Measurements from ENCODE around the gene RUNX2.
A peak's percentile ranks its signal among the peaks of the same experiment; 100 is the strongest.

The RUNX2 gene

DNA sequence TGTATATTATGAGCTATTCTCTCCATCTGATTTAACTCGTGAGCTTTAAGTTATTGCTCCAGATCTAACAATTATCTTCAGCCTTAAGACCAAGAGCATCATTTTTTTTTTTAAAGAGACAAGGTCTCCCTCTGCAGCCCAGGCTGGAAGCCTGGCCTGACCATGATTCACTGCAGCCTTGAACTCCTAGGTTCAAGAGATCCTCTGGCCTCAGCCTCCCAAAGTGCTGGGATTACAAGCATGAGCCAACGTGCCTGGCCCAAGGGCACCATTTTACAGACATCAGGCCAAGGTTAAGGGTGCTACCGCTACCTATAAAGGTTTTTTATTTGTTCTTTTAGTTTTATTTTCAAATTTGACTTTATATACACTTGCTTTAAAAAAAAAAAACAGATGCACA lies 47.3 kb downstream of the RUNX2 start:
- no peak for DNase-seq
- Histone ChIP-seq H3K27me3 (replicated peaks) (no peaks in the 10 kb centered on the region), H3K4me3 (ENCODE audit: low read depth, low read length) (no peak overlapping the region), H3K27ac (no peak overlapping the region), H3K36me3 (replicated peaks) (no peaks in the 10 kb centered on the region)
- TF ChIP-seq, protein P1, sequence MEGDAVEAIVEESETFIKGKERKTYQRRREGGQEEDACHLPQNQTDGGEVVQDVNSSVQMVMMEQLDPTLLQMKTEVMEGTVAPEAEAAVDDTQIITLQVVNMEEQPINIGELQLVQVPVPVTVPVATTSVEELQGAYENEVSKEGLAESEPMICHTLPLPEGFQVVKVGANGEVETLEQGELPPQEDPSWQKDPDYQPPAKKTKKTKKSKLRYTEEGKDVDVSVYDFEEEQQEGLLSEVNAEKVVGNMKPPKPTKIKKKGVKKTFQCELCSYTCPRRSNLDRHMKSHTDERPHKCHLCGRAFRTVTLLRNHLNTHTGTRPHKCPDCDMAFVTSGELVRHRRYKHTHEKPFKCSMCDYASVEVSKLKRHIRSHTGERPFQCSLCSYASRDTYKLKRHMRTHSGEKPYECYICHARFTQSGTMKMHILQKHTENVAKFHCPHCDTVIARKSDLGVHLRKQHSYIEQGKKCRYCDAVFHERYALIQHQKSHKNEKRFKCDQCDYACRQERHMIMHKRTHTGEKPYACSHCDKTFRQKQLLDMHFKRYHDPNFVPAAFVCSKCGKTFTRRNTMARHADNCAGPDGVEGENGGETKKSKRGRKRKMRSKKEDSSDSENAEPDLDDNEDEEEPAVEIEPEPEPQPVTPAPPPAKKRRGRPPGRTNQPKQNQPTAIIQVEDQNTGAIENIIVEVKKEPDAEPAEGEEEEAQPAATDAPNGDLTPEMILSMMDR (IDR thresholded peaks at IDR 0.05; ENCODE audit: low read depth, low read length, missing control alignments) = no peak
- in situ Hi-C loops (cut with HindIII; ENCODE audit: low pct_ligation_motif_present, low sequenced_read_pairs) = no loop called here

DNA sequence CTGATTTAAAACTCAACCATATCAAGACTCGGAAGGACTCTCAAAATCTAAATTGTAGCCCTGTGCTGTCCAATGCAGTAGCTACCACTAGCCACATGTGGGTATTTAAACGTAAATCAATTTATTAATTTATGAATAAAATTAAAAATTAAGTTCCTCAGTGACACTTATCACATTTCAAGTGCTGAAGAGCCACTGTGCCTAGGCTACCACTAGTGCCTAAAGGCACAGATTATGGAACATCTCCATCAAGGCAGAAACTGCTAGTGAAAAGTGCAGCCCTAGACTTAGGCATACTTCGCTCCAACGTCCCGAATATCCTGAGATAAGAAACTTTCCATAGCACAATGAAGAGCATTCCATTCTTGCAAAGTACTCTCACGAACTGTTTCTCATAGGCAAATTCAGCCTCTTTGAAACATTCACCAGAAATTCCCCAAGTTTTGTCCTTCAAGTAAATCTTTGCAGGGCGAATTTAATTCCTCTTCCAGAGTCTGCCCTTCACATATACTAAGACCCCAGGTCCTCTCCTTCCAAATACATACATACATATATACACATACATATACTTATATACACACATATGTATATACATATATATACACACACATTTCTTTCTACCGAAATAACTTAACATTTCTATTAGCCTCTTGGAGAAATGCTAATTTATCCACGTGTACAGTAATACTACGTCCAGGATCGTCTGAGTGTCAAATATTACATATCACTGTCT lies 48.3 kb downstream of the RUNX2 start:
- Histone ChIP-seq H3K4me3 (ENCODE audit: low read depth, low read length) (peak overlapping the region; percentile 77), H3K27me3 (replicated peaks) (no peaks in the 10 kb centered on the region), H3K27ac (peak overlapping the region; percentile 86), H3K36me3 (replicated peaks) (no peaks in the 10 kb centered on the region)
- TF ChIP-seq, protein P1 (IDR thresholded peaks at IDR 0.05; ENCODE audit: low read depth, low read length, missing control alignments) = no peak
- in situ Hi-C loops (cut with HindIII; ENCODE audit: low pct_ligation_motif_present, low sequenced_read_pairs) = no loop called here
- peak; percentile 19 for DNase-seq

DNA sequence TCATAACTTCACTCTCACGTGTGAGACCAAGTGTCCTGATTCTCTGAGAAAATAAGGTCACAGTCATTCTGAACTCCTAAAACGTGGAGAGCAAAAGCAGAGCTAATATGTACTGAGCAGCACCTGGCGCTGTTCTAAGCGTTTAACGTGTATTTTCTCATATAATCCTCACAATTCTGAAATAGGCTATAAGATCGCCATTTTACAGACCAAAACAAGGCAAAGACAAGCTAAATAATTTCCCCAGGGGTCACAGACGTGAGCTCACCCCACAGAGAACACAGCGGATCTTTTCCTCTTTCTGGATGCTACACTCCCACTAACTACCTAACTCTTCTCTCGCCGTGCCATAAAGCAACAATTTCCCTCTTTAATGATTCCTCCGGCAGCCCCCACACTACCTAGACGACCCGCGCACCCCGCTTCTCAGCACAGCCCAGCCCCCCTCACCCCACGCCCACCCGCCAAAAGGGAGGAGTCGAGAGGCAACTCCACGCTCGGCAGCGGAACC lies 49.0 kb downstream of the RUNX2 start:
- TF ChIP-seq, protein P1 (IDR thresholded peaks at IDR 0.05; ENCODE audit: low read depth, low read length, missing control alignments) = no peak
- Histone ChIP-seq H3K4me3 (ENCODE audit: low read depth, low read length) (peak overlapping the region; percentile 77), H3K36me3 (replicated peaks) (no peaks in the 10 kb centered on the region), H3K27me3 (replicated peaks) (no peaks in the 10 kb centered on the region), H3K27ac (peak overlapping the region; percentile 86)
- in situ Hi-C loops (cut with HindIII; ENCODE audit: low pct_ligation_motif_present, low sequenced_read_pairs) = no loop called here
- DNase-seq = no peak

DNA sequence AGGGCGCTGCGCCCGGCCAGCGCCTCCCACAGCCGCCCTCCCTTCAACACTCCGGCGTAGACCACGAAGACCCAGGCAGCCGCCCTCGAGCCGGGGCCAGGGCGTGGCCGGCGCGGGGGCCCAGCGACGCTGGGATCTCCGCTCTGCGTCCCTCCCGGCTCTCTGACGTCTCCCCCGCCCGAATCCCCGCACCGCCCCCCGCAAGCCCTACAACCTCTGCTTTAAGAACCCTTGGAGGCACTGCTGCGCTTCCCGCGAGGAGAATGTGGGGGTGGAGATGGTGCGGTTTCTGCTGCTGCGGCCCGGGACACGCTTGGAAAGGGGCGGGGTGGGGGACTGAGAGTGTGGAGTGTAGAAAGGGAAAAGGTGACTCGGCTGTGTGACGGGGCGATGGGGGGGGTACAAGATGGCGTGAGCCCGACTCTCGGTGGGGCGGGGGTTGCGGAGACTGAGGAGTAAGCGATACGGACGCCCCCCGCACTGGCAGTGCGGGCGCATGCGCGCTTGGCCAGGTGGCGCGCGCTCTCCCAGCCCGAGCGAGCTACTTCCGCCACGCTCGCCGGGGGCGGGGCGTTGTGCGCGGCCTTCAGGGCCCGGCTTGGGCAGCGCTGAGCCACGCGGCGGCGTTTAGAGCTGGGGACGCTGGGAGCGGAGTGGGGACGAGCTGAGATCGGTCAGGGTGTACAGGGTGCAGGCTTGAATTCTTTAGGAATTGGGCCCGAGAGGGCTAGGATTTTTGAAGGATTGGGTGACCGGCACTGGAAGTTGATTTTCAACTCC lies 49.6 kb downstream of the RUNX2 start, which contains the start of gene SUPT3H:
SUPT3H (minus strand) TSS at position 381 of the 780 bp plus-strand sequence.
- TF ChIP-seq, protein P1 (IDR thresholded peaks at IDR 0.05; ENCODE audit: low read depth, low read length, missing control alignments) = peak; percentile 19
- Histone ChIP-seq H3K36me3 (replicated peaks) (no peaks in the 10 kb centered on the region), H3K4me3 (ENCODE audit: low read depth, low read length) (peak within 1 kb of the TSS; percentile 77), H3K27ac (peak within 1 kb of the TSS; percentile 86), H3K27me3 (replicated peaks) (no peaks in the 10 kb centered on the region)
- peak; percentile 86 for DNase-seq
- in situ Hi-C loops (cut with HindIII; ENCODE audit: low pct_ligation_motif_present, low sequenced_read_pairs) = no loop called here

DNA sequence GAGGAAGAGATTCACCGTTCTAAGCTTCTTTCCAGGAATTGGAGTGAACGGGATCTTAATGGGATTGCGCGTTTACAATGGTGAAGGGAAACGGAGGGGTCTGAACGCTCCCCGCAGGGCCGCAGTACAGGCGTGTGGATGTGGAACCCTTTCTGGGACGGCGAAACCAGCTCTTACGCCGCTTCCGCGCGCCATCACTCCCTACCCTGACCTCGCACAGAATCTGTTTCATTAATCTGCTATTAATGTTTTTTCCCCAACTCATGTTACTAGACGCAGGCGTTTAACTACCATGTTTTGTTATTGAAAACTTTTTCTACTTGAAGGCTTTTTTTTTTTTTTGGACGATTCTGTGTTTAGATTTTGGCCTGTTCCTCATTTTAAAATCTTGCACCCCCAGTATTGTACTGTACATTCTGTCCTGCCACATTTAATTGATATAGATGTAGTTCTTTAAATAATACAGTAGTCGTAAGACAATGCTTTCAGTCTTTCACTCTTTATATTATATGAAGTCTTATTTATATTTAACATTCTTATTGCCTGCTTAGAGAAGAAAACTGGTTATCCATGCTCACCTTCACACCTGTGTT lies 50.3 kb downstream of the RUNX2 start:
- Histone ChIP-seq H3K27me3 (replicated peaks) (no peaks in the 10 kb centered on the region), H3K27ac (peak overlapping the region; percentile 86), H3K36me3 (replicated peaks) (no peaks in the 10 kb centered on the region), H3K4me3 (ENCODE audit: low read depth, low read length) (peak overlapping the region; percentile 77)
- DNase-seq = no peak
- in situ Hi-C loops (cut with HindIII; ENCODE audit: low pct_ligation_motif_present, low sequenced_read_pairs) = no loop called here
- TF ChIP-seq, protein P1 (IDR thresholded peaks at IDR 0.05; ENCODE audit: low read depth, low read length, missing control alignments) = peak; percentile 0
